Activated CD4-positive, alpha-beta memory T cell treated with anti-CD3 and anti-CD28 coated beads, Interleukin-2, amount 10 ng/mL, durations not matched to agents 7 days and 5 days (primary cell): ENCODE data around the gene ABCC2. TPM values are rescaled to one million over a fixed set of nuclear protein-coding genes. Genes with fewer than 3 reads are reported as not detected.
"Not testable (repeated sequence)": the region's sequence is repeated elsewhere in the genome, so short reads cannot be mapped to it uniquely, and the experiment has no call there.

Source experiments
- CTCF ChIA-PET: fragments of 350-600 bp; sonication (Branson Sonifier 250); formaldehyde crosslinking; loops from one replicate; lab custom pipeline; 2021; ENCODE audit warnings: antibody characterized with exemption, inconsistent platforms; lab: Charles Lee
- POLR2A ChIA-PET: fragments of 350-600 bp; sonication (Branson Sonifier 250); formaldehyde crosslinking; loops from one replicate; lab custom pipeline; 2021; ENCODE audit warnings: antibody characterized with exemption; lab: Charles Lee
- DNase-seq: peaks from one replicate; pipeline ENCODE4 v3.0.0-alpha.2; 2020
- H3K27ac Mint-ChIP-seq: one replicate; pipeline ENCODE4 v1.8.0; 2021; ENCODE audit warnings: mild to moderate bottlenecking, mixed read lengths
- H3K27me3 Mint-ChIP-seq: one replicate; pipeline ENCODE4 v1.8.0; 2021; ENCODE audit warnings: mixed read lengths
- H3K36me3 Mint-ChIP-seq: one replicate; pipeline ENCODE4 v1.8.0; 2021; ENCODE audit warnings: low read depth, mixed read lengths
- H3K4me1 Mint-ChIP-seq: one replicate; pipeline ENCODE4 v1.8.0; 2021; ENCODE audit warnings: mixed read lengths
- H3K4me3 Mint-ChIP-seq: one replicate; pipeline ENCODE4 v1.8.0; 2021; ENCODE audit warnings: mild to moderate bottlenecking, mixed read lengths
- H3K9me3 Mint-ChIP-seq: one replicate; pipeline ENCODE4 v1.8.0; 2021; ENCODE audit warnings: mixed read lengths
- total RNA-seq, 2 experiments: library from RNA; stranded (reverse); gene quantifications; one replicate each; pipeline ENCODE4 v1.2.3, GENCODE V29; 2021

Gene ABCC2
- under 1 TPM; 0.73 to 0.95 TPM for total RNA-seq

- no peak within 1 kb of the TSS for H3K4me3 Mint-ChIP-seq
Observed at GRCh38 chr10:99782447-99783286, at the start of gene ABCC2. Gene ABCC2, plus strand, starts transcription at chr10:99782640. Its CDS starts 205 bp downstream, at chr10:99782845.

GRCh38 chr10:99733366-99733765 is 49.1 kb upstream of the ABCC2 start:
- Mint-ChIP-seq H3K27ac (no peak overlapping the region), H3K4me3 (peak overlapping the region; percentile 53)

More at GRCh38 chr10:99782447-99783286, at the start of gene ABCC2:
- Mint-ChIP-seq H3K36me3 (no peaks in the 10 kb centered on the region), H3K9me3 (no peaks in the 10 kb centered on the region), H3K27ac (no peak within 1 kb of the TSS), H3K4me1 (peaks cover 6% of the 10 kb centered on the region), H3K27me3 (no peaks in the 10 kb centered on the region)
- ChIA-PET POLR2A (no interaction called here), CTCF (no interaction called here)
- DNase-seq, result no peak

GRCh38 chr10:99734111-99734510 is 48.3 kb upstream of the ABCC2 start:
- H3K4me3 Mint-ChIP-seq, DNase-seq, POLR2A ChIA-PET, H3K27ac Mint-ChIP-seq, H3K27me3 Mint-ChIP-seq, H3K9me3 Mint-ChIP-seq: not testable (repeated sequence)
- CTCF ChIA-PET, result interaction anchor here (2.0 kb wide), 1 partner anchor 112 kb away, joined by 7 read pairs; no protein-coding TSS in a partner anchor
- H3K36me3 Mint-ChIP-seq, result peaks cover 50% of the 10 kb centered on the region
- H3K4me1 Mint-ChIP-seq, result peaks cover 36% of the 10 kb centered on the region

More at GRCh38 chr10:99733366-99733765, 49.1 kb upstream of the ABCC2 start:
- H3K36me3 Mint-ChIP-seq, result peaks cover 47% of the 10 kb centered on the region
- peaks cover 38% of the 10 kb centered on the region for H3K4me1 Mint-ChIP-seq
- H3K9me3 Mint-ChIP-seq, result no peaks in the 10 kb centered on the region
- no peaks in the 10 kb centered on the region for H3K27me3 Mint-ChIP-seq
- no peak for DNase-seq
- CTCF ChIA-PET, result interaction anchor here (1.7 to 2.3 kb wide), 8 partner anchors 9 to 276 kb away, joined by 3 to 15 read pairs (median 7); partner anchors contain the start of genes DNMBP and ENTPD7
- POLR2A ChIA-PET, result interaction anchor here (1.4 to 3.4 kb wide), 4 partner anchors 74 to 312 kb away, joined by 3 to 24 read pairs (median 10); partner anchors contain the start of gene ENTPD7

GRCh38 chr10:99740260-99740659 is 42.2 kb upstream of the ABCC2 start:
- no peak for DNase-seq
- H3K27me3 Mint-ChIP-seq, result no peaks in the 10 kb centered on the region
- POLR2A ChIA-PET, result interaction anchor here (1.8 to 3.1 kb wide), 2 partner anchors 9 to 12 kb away, joined by 4 to 18 read pairs; partner anchors contain the start of genes COX15 and CUTC
- H3K4me1 Mint-ChIP-seq, result peaks cover 12% of the 10 kb centered on the region
- peaks cover 16% of the 10 kb centered on the region for H3K9me3 Mint-ChIP-seq
- no peak overlapping the region for H3K27ac Mint-ChIP-seq
- H3K4me3 Mint-ChIP-seq, result no peak overlapping the region
- CTCF ChIA-PET, result no interaction called here
- peaks cover 84% of the 10 kb centered on the region for H3K36me3 Mint-ChIP-seq

- H3K27me3 Mint-ChIP-seq, result no peaks in the 10 kb centered on the region
Observed at GRCh38 chr10:99740933-99741559, 41.4 kb upstream of the ABCC2 start.

GRCh38 chr10:99742254-99742653 is 40.2 kb upstream of the ABCC2 start:
- H3K27me3 Mint-ChIP-seq, result no peaks in the 10 kb centered on the region
- peaks cover 7% of the 10 kb centered on the region for H3K4me1 Mint-ChIP-seq
- ChIA-PET CTCF (interaction anchor here (3.1 kb wide), 1 partner anchor 10 kb away, joined by 15 read pairs; the partner anchor contains the start of genes COX15 and CUTC), POLR2A (interaction anchor here (1.8 to 3.1 kb wide), 2 partner anchors 10 to 11 kb away, joined by 4 to 18 read pairs; partner anchors contain the start of genes COX15 and CUTC)
- H3K4me3 Mint-ChIP-seq, result no peak overlapping the region
- H3K27ac Mint-ChIP-seq, result no peak overlapping the region
- no peak for DNase-seq
- peaks cover 16% of the 10 kb centered on the region for H3K9me3 Mint-ChIP-seq
- peaks cover 73% of the 10 kb centered on the region for H3K36me3 Mint-ChIP-seq

More at GRCh38 chr10:99740933-99741559, 41.4 kb upstream of the ABCC2 start:
- no peak for DNase-seq
- H3K36me3 Mint-ChIP-seq, result peaks cover 81% of the 10 kb centered on the region
- peaks cover 16% of the 10 kb centered on the region for H3K9me3 Mint-ChIP-seq
- peaks cover 8% of the 10 kb centered on the region for H3K4me1 Mint-ChIP-seq
- H3K27ac Mint-ChIP-seq, result no peak overlapping the region
- H3K4me3 Mint-ChIP-seq, result no peak overlapping the region
- ChIA-PET CTCF (interaction anchor here (3.1 kb wide), 1 partner anchor 8 kb away, joined by 15 read pairs; the partner anchor contains the start of genes COX15 and CUTC), POLR2A (interaction anchor here (0.6 to 3.1 kb wide), 4 partner anchors 10 to 120 kb away, joined by 3 to 18 read pairs (median 4); partner anchors contain the start of genes COX15 and CUTC)

GRCh38 chr10:99742701-99743100 is 39.7 kb upstream of the ABCC2 start:
- no peaks in the 10 kb centered on the region for H3K27me3 Mint-ChIP-seq
- H3K27ac Mint-ChIP-seq, result no peak overlapping the region
- no peak for DNase-seq
- POLR2A ChIA-PET, result interaction anchor here (1.8 kb wide), 1 partner anchor 10 kb away, joined by 5 read pairs; the partner anchor contains the start of gene CUTC
- H3K4me1 Mint-ChIP-seq, result peaks cover 6% of the 10 kb centered on the region
- H3K36me3 Mint-ChIP-seq, result peaks cover 69% of the 10 kb centered on the region
- H3K4me3 Mint-ChIP-seq, result no peak overlapping the region
- CTCF ChIA-PET, result interaction anchor here (1.2 to 3.1 kb wide), 2 partner anchors 10 to 303 kb away, joined by 3 to 15 read pairs; partner anchors contain the start of genes COX15 and CUTC
- peaks cover 16% of the 10 kb centered on the region for H3K9me3 Mint-ChIP-seq

GRCh38 chr10:99743841-99744240 is 38.6 kb upstream of the ABCC2 start:
- no peak overlapping the region for H3K4me3 Mint-ChIP-seq
- peaks cover 6% of the 10 kb centered on the region for H3K4me1 Mint-ChIP-seq
- DNase-seq, result no peak
- peaks cover 16% of the 10 kb centered on the region for H3K9me3 Mint-ChIP-seq
- ChIA-PET POLR2A (interaction anchor here (1.8 kb wide), 1 partner anchor 11 kb away, joined by 5 read pairs; the partner anchor contains the start of gene CUTC), CTCF (interaction anchor here (1.2 to 3.1 kb wide), 2 partner anchors 11 to 302 kb away, joined by 3 to 15 read pairs; partner anchors contain the start of genes COX15 and CUTC)
- H3K27me3 Mint-ChIP-seq, result no peaks in the 10 kb centered on the region
- H3K27ac Mint-ChIP-seq, result no peak overlapping the region
- peaks cover 65% of the 10 kb centered on the region for H3K36me3 Mint-ChIP-seq

GRCh38 chr10:99746166-99746565 is 36.3 kb upstream of the ABCC2 start:
- H3K27me3 Mint-ChIP-seq, H3K4me1 Mint-ChIP-seq, CTCF ChIA-PET, H3K9me3 Mint-ChIP-seq, POLR2A ChIA-PET, H3K4me3 Mint-ChIP-seq, H3K27ac Mint-ChIP-seq, DNase-seq: not testable (repeated sequence)
- H3K36me3 Mint-ChIP-seq, result peaks cover 52% of the 10 kb centered on the region

- POLR2A ChIA-PET, result no interaction called here
- H3K4me1 Mint-ChIP-seq, result no peaks in the 10 kb centered on the region
- peaks cover 37% of the 10 kb centered on the region for H3K36me3 Mint-ChIP-seq
Observed at GRCh38 chr10:99748823-99749451, 33.5 kb upstream of the ABCC2 start.

GRCh38 chr10:99750641-99751040 is 31.8 kb upstream of the ABCC2 start:
- Mint-ChIP-seq H3K9me3 (no peaks in the 10 kb centered on the region), H3K4me3 (no peak overlapping the region), H3K4me1 (no peaks in the 10 kb centered on the region), H3K36me3 (peaks cover 39% of the 10 kb centered on the region), H3K27me3 (no peaks in the 10 kb centered on the region), H3K27ac (no peak overlapping the region)
- ChIA-PET CTCF (no interaction called here), POLR2A (no interaction called here)
- DNase-seq, result no peak

More at GRCh38 chr10:99748823-99749451, 33.5 kb upstream of the ABCC2 start:
- CTCF ChIA-PET, result interaction anchor here (1.0 kb wide), 1 partner anchor 17 kb away, joined by 3 read pairs; no protein-coding TSS in a partner anchor
- DNase-seq, result no peak
- Mint-ChIP-seq H3K27me3 (no peaks in the 10 kb centered on the region), H3K27ac (no peak overlapping the region), H3K4me3 (no peak overlapping the region), H3K9me3 (no peaks in the 10 kb centered on the region)

GRCh38 chr10:99754670-99755069 is 27.8 kb upstream of the ABCC2 start:
- no peak overlapping the region for H3K27ac Mint-ChIP-seq
- H3K9me3 Mint-ChIP-seq, result no peaks in the 10 kb centered on the region

More at GRCh38 chr10:99754670-99755069, 27.8 kb upstream of the ABCC2 start:
- Mint-ChIP-seq H3K4me1 (no peaks in the 10 kb centered on the region), H3K36me3 (peaks cover 53% of the 10 kb centered on the region), H3K27me3 (no peaks in the 10 kb centered on the region), H3K4me3 (no peak overlapping the region)
- ChIA-PET CTCF (no interaction called here), POLR2A (no interaction called here)
- no peak for DNase-seq
